ENCODE data around the gene COL1A1. TPM values are rescaled to one million over a fixed set of nuclear protein-coding genes. Genes with fewer than 3 reads are reported as not detected.

Gene COL1A1
- total and polyA plus RNA-seq, 4 donors: 8.3 to 72.5 (median 35.8) TPM

GRCh38 chr17:50194934-50195865, 6.2 kb downstream of the COL1A1 start (continued):
- no peak for TF ChIP-seq MAX (IDR thresholded peaks at IDR 0.05)

GRCh38 chr17:50194140-50194933, 7.1 kb downstream of the COL1A1 start:
- 74% methylated on average over 25 of the region's 25 CpGs for WGBS
- no peak overlapping the region for H3K27ac ChIP-seq (ENCODE audit: low read depth in 1 of 2, low read length in 2 of 2)
- DNase-seq (ENCODE audit: low spot score): no peak

More at GRCh38 chr17:50194140-50194933, 7.1 kb downstream of the COL1A1 start:
- no peaks in the 10 kb centered on the region for H3K4me1 ChIP-seq (ENCODE audit: control insufficient read depth in 4 of 4, insufficient read depth in 4 of 4, low read length in 3 of 4)
- TF ChIP-seq FOXA2 (IDR thresholded peaks at IDR 0.05) (no peak), HNF4A (conservative IDR thresholded peaks at IDR 0.05) (no peak), CTCF (IDR thresholded peaks at IDR 0.05; ENCODE audit: low read depth, low read length, missing input control) (no peak), EGR1 (IDR thresholded peaks at IDR 0.05; ENCODE audit: low read depth in 2 of 2) (no peak), SP1 (IDR thresholded peaks at IDR 0.05) (no peak), RAD21 (IDR thresholded peaks at IDR 0.05) (no peak), HNF4G (IDR thresholded peaks at IDR 0.05) (no peak), NR2F2 (IDR thresholded peaks at IDR 0.05) (no peak), MAX (IDR thresholded peaks at IDR 0.05) (no peak), ZBTB33 (IDR thresholded peaks at IDR 0.05) (no peak), JUND (IDR thresholded peaks at IDR 0.05) (no peak)
- H3K9ac ChIP-seq (ENCODE audit: low read depth in 1 of 2, low read length in 2 of 2): no peak overlapping the region
- no peaks in the 10 kb centered on the region for H3K27me3 ChIP-seq (ENCODE audit: control insufficient read depth in 4 of 4, insufficient read depth in 4 of 4, low read length in 3 of 4)
- H3K9me3 ChIP-seq (ENCODE audit: control insufficient read depth in 4 of 4, low read length in 3 of 4): no peaks in the 10 kb centered on the region
- H3K36me3 ChIP-seq (ENCODE audit: control insufficient read depth in 4 of 4, insufficient read depth in 3 of 4, low read depth in 1 of 4, low read length in 3 of 4): peaks cover 0 to 2% (median 0%) of the 10 kb centered on the region in 4 donors
- no peak overlapping the region for H3K4me3 ChIP-seq (ENCODE audit: low read depth in 1 of 3, low read length in 3 of 3)

Measured in liver (tissue), 9 donors.